ENCODE data around the gene IPPK.
"Not testable (repeated sequence)": the region's sequence is repeated elsewhere in the genome, so short reads cannot be mapped to it uniquely, and the experiment has no call there.

IPPK gene

GRCh38 chr9:92613268-92614122 lies 56.4 kb downstream of the IPPK start:
- DNase-seq: no peak

DNA sequence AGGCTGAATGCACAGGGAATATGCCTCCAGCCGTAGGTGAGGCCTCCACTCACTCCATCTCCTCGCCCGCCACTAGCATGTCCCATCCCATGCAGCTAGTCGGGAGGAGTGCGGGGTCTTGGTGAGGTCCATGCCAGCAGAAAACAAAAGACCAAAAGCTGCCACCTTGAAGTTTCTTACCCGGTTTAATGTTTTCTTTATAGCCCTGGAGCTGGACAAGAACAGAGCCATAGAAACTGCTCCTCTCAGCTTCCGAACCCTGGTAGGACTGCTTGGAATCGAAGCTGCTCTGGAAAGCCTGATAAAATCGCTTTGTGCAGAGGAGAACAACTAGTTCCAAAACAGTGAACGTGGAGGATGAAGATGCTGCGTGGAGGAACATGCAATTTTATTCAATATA lies 57.1 kb downstream of the IPPK start:
- DNase-seq: no peak

GRCh38 chr9:92612292-92612691 lies 57.6 kb downstream of the IPPK start:
- DNase-seq: no peak

DNA sequence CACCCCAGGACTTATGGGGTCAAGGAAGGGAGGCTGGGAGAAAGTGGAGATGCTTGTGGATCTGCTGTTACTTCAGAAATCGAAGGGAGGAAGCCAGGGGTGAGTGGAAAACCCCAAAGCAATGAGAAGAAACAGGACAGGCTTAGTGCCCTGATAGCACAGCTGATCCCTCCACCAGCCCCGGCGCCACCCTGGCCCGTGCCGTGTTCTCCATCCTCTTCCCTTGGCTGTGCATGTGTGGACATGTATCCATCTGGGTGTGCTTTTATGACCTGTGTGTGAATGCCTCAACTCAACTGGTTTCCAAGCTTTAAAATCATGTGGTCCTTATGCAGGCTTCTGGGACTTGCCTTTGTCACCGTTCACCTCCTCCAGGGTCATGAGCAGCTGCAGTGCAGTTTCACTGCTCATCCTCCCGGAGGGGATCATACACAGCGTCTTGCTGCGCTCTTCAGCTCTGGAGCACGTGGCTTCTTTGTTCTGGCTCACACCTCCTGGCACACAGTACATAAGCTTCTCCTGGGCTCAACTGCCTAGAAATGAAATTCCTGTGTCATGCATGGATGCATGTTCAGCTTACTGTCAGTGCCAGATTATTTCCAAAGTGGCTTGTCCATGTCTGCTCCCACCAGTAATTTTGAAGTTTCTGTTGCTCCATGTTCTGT lies 58.2 kb downstream of the IPPK start:
- DNase-seq: no peak

GRCh38 chr9:92610470-92611420 lies 59.2 kb downstream of the IPPK start:
- DNase-seq: no peak

DNA sequence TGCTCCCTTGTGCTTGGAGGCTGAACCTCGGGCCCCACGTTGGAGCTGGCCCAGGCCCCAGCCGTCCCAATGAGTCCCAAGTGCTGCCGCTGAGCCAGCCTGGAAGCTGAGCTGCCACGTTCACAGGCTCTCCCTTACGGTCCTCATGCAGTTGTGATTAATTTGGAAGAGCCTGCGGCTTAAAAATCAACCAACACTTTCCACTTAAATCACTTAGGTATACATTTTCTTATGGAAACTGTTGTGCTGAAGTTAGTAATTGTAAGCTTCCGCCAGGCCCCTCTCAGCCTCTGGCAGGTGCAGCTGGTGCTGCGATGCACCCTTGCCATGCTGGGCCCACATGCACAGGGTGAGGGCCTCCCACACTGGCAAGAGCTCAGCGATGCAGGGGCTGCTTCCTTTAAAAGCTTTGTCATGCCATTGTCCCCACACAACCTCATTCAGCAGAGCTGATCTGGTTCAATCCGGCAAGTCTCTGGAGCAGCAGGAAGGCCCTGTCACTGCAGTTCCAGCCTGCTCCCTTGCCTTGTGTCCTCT lies 61.0 kb downstream of the IPPK start:
- DNase-seq: no peak

DNA sequence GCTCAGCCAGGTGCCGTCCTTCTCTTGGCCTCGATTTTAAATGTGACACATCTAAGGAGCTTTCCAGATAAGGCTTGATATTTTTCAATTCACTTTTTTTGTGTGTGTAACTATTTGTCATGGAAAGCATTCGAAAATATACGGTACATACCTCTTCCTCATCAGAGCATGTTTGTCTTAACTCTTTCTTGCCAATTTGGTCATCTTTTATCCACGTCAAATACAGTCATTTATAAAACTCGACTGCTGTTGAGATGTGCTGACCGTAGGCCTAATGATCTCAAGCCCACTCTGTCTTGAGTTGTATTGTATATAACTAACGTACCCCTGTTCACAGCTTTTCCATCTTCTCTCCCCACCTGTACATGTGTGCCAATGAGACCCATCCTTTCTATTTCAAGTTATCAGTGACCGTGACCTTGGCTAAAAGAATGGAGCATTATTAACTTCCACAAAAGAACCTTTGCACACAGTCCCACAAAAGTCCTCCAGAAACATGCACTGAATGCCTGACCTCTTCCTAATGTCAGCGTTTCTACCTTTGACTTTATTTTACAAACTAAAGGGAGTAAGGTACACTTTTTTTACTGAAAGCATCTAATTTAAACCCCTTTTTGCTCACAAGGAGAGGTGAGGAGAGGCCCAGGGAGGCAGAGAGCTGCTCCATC lies 61.6 kb downstream of the IPPK start:
- no peak for DNase-seq

DNA sequence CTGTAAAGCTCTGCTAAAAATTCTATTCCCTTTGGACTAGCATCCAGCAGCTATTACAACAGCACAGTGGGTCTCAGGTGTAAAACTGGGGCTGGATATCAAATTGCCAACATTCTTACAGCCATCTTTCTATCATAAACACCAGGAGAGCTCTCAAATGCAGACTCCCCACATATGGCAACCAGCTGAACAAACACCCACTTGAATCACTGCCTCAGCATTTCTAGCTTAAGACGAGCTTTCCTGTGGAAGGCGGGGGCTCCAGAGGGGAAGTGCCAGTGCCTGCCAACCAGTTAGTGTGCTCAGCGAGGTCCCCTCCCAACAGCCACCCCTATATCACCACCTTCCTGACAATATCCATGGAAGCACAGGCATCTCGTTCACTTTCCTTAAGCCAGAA lies 62.2 kb downstream of the IPPK start:
- DNase-seq: no peak

DNA sequence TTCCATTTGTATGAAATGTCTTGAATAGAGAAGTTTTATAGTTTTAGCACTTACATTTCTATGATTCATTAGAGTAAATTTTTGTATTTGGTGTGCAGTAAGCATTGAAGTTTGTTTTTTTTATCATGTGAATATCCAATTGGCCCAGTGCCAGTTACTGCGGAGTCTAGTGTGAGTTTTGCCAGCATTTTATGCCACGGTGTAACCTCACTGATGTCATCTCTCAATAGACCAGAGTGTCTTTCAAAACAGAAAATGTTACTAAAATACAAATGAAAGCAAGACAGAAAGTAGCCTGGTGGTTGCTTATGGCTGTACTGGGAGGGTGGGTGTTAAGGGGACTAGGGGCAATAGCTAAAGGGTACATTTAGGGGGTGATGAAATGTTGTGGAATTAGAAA lies 62.8 kb downstream of the IPPK start:
- peak in 1 of 5 experiments; percentile 30 for DNase-seq

- DNase-seq: peak in 1 of 5 experiments; percentile 79
Measured at GRCh38 chr9:92605224-92605623, 64.7 kb downstream of the IPPK start.

GRCh38 chr9:92603990-92604389 lies 65.9 kb downstream of the IPPK start:
- no peak for DNase-seq

DNA sequence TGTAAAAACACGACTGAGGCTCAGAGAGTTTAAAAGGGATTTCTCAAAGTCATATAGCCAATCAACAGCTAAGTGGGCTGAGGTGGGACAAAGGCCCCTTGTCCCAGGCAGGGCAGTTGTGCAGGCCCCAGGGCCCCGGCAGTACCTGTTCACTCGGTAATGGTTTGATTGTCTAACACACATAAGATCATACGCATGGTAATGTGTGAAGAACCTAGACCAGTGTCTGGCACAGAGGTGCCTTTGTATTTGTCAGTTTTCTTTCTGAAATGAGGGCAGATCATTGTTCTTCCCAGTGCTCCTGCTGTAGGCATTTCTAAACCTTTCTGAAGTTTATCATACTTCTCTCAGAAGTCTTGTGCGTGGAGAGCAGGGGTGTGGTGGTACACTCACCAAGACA lies 66.8 kb downstream of the IPPK start:
- DNase-seq: no peak

DNA sequence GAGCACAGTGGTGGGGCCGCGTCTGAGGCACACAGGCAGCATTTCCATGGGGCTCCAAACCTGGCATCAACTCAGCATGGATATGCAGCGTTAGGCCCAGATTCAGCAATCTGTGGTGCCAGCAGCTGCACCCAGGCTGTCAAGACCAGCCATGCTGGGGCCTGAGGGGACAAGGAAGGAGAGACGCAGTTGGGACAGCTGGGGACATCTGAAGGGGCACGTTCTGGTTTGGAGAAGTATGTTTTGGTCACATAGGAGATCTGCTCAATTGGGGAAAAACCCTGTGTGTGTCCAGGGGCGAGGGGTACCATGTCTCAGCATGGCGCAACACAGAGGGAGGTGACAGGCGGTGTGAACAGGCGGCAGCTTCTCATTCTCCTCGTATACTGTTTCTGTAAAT lies 67.5 kb downstream of the IPPK start:
- no peak for DNase-seq

GRCh38 chr9:92601451-92601850 lies 68.5 kb downstream of the IPPK start:
- DNase-seq: no peak

- no peak for DNase-seq
Measured at GRCh38 chr9:92600462-92601261, 69.3 kb downstream of the IPPK start.

GRCh38 chr9:92599938-92600461 lies 69.9 kb downstream of the IPPK start:
- no peak for DNase-seq

DNA sequence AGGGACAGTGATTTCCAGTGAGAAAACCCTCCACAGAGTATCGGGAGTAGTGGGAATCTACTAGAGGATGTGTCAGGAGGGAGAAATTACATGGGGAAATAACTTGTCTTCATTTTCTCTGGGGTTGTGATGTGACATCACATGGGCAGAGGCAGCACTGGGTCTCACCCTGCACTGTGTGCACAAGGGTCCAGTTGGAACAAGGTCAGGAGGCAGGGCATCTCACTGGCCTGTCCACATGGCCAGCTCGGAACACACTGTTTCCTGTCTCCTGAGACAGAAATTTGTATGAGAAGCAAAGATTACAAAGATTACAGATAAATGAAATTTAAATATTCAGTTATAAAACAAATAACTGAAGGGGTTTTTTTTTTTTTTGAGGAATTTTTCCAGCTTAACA lies 71.5 kb downstream of the IPPK start:
- DNase-seq: no peak

DNA sequence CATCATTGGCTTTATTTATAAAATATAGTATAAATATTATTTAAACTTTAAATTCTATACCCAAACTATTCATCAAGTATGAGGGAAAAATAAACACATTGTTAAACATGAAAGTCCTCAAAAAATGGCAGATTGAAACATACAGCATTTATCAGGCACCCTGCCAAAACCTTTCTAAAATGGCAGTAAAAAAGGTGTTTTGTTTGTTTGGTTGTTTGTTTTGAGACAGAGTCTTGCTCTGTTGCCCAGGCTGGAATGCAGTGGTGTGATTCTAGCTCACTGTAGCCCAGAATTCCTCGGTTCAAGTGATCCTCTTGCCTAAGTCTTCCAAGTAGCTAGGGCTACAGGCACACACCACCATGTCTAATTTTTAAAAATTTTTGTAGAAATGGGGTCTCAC lies 74.0 kb downstream of the IPPK start:
- DNase-seq: no peak

GRCh38 chr9:92595075-92595474 lies 74.9 kb downstream of the IPPK start:
- not testable (repeated sequence) for DNase-seq

GRCh38 chr9:92592946-92593861 lies 76.7 kb downstream of the IPPK start:
- no peak for DNase-seq
